Stimulated activated CD4-positive, alpha-beta T cell treated with anti-CD3 and anti-CD28 coated beads, TNF-alpha, amount 100 ng/mL, for 1 hour (primary cell): Measurements from ENCODE around the gene TFAP2E.

Experiments
- DNase-seq, 3 donors: peaks; one replicate each; pipeline ENCODE4 v3.0.0-alpha.2; 2020; ENCODE audit warnings: low read depth in 3 of 3, low spot score in 1 of 3

Gene TFAP2E

DNA sequence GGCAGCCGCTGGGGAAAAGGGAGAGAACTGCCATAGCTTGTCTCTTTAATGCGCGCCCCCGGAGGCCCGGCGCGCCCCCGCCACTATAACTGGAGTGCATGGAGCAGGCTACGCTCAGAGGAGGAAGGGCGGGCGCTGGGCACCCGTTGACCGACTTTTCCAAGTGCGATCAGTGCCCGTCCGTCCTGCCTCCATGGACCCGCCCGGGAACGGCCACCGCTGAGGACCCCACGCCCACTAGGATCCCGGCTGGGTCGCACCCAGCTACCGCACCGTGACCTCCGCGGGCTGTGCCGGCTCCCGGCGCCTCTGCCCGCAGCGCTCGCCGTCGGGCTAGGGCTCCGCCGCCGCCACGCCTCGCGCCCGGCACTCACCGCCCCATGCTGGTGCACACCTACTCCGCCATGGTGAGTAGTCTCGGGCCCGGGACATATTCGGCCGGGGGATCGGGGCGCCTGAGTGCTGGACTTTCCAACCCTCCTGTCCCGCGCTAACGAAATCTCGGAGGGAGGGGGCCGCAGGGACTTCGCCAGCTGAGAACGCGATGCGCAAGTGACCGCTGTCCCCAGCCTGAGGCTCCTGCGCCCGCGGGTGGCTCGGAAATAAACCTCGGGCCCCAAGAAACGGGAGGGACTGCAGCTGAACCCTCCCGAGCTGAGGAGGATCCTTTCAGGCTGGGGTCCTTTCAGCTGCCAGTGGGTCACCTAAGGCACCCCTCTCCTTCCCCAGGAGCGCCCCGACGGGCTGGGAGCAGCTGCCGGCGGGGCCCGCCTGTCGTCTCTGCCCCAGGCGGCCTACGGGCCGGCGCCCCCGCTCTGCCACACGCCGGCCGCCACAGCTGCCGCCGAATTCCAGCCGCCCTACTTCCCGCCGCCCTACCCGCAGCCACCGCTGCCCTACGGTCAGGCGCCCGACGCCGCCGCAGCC lies at the start of gene TFAP2E:
Gene TFAP2E, plus strand, starts transcription at position 117 of the 927 bp plus-strand sequence. Its CDS starts 264 bp downstream, at position 381.
- DNase-seq: no peak

DNA sequence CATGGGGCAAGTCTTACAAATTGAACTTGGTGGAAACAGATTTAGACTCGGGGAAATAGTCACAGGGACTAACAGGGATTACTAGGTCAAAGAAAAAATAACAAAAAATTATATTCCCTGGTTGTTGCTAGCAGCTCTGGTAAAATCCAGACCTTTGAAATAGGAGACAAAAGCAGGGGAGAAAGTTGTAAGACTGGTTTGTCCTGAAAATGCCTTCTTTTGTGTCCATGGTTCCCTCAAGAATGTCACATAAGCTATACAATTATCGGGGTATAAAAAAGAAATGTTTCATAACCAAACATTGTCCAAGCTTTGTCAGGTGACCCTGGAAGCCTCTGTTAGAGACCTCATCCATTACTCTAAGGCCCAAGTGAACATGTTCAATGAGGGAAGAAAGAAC lies 49.0 kb upstream of the TFAP2E start:
- no peak for DNase-seq

DNA sequence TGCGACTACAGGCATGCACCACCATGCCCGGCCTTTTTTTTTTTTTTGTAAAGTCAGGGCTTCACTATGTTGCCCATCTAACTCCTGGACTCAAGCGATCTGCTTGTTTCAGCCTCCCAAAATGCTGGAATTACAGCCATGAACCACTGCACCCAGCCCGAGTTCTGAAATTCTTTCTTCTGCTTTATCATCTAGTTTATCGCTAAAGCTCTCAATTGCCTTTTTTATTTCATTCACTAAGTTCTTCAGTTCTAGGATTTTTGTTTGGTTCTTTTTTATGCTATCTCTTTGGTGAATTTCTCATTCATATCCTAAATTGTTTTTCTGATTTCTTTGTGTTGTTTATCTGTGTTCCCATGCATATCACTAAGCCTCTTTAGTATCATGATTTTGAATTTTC lies 42.9 kb upstream of the TFAP2E start:
- DNase-seq: no peak

DNA sequence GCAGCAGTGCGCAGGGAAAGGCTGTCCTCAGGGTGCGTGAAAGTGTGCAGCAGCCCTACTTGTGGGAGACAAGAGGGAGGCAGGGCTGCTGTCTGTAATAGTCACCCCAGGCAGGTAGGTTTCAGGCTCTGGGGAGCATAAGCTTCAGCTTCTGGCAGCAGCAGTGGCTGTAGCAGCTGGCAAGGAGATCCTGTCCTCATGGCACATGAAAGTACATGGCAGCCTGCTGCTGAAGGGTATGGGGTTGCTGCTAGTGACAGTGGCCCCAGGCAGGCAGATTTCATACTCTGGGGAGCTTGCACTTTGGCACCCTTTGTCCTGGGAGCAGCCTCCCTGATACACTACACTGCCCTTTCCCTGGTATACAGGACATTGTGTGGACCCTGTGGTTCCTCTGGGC lies 42.2 kb upstream of the TFAP2E start:
- DNase-seq: no peak

DNA sequence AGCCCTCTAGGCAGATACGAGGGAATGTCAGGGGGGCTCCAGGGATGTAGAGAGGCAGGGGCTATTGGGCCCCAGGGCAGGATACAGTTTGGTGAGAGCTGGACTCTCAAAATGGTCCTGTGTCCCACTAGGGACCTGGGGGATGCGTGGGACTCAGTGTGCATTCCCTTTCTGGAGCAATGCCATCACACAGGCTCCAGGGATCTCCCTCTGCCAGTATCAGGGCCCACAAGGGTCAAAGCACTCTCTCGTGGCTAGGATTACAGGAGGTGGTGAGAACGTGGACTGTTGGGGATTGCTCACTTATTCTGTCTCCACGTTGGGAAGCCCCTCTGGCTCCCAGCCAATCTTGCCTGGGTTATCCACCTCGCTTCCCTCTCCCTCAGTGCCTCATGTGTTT lies 41.7 kb upstream of the TFAP2E start:
- DNase-seq: no peak

DNA sequence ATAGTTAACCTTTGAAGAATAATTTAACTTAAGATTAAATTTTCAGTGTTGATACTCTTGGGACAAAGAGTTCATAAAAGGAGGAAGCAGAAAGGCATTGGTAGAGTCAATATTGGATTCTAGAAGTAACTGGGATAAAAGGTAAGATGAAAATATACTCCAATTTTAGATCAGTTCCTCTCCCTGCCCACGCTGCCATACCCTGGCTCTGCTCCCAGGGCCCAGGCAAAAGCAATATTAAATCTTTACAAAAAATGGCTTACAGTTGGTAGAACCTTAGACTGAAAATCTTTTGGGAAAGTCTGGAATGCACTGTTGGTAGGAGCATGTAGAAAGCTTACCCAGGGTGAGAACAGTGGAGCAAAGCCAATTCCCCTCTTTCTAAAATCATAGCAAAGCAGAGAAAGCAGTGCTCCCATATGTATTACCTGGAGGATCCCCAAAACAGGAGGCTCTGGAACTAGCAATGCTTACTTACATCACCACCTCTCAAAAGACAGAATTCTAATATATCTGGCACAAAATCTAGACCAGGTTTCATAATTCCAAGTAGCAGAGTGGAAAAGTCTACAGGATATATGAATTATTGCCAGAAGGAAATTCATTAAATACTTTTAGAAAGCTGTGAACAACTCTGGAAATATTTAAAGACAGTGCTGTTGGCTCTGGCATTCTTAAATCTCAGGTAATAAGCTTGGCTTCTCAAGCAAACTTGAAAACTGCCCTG lies 40.5 kb upstream of the TFAP2E start:
- no peak for DNase-seq

DNA sequence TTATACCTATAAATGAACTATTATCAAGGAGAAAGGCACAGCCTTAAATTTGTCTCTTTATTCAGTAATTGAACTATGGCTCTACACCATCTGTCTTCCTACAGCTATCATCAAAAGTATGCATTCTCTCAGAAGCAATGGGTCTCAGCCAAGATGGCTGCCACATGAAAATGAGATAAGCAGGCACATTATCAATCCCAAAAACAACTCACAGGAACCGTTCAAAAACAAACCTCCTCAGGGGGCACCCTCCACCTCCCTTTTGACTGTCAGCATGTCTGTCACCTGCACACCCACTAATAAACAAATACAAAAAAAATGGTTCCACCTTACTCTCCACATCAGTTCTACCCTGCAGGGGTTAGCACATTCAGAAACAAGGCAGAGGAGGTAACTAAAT lies 39.5 kb upstream of the TFAP2E start:
- no peak for DNase-seq

DNA sequence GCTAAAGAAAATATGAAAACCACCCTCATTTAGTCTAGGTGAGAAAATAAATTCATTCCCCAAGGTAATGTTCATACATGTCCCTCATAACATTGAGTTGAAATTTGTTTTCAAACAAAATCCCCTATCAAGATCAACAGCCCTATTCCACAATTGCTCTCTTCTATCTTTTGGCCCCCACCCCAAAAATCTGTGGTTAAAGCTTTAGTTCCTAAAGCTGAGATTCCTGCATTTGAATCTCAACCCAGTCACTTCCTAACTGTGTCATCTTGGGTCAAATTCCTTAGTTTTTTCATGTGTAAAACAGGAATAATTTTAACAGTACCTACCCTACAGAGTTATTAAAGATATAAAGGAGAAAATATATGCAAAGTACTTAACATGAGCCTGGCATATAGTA lies 37.9 kb upstream of the TFAP2E start:
- no peak for DNase-seq

DNA sequence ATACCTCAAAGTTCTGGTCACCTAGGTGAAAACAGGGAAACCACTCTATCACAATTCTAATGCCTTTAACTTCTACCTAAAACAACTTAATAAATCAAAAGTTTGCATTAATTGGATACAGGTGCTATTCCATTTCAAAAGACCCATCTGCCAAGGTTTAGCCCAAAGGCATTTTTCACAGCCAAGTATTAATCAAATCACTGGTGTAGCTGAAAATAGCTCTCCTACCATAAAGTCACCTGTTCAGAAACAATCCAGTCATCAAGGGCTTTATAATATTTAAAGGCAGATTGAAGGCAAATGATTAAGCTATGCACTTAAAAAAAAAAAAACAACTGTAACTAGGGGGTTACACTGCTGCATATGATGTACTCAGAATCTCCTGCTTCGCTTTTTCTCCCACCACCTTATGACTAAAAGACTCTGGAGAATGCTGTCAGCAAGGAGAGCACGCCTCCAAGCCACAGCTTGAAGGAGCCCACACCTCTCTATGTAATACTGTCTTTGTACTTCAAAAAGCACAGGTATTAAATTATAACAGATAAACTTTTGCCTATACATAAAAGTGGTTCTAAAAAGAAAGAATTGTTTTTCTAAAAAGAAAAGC lies 36.5 kb upstream of the TFAP2E start:
- no peak for DNase-seq

DNA sequence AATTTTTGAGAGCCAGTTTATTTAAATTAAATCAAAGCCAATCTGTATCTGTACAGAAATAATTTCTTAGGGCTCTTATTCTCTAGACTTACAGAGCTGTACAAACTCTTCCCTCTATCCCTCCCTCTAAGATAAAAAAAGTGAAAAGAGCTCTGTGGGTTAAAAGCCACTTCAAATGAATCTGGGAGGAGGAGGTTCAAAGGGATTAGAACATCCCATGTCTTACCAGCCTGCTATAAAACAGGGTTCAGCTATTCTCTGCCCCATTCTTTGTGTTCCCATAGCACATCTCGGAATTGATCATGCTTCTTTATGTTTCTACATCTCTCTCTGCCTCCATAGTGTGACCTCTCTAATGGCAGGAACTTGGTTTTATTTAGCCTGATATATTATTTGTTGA lies 35.3 kb upstream of the TFAP2E start:
- no peak for DNase-seq

DNA sequence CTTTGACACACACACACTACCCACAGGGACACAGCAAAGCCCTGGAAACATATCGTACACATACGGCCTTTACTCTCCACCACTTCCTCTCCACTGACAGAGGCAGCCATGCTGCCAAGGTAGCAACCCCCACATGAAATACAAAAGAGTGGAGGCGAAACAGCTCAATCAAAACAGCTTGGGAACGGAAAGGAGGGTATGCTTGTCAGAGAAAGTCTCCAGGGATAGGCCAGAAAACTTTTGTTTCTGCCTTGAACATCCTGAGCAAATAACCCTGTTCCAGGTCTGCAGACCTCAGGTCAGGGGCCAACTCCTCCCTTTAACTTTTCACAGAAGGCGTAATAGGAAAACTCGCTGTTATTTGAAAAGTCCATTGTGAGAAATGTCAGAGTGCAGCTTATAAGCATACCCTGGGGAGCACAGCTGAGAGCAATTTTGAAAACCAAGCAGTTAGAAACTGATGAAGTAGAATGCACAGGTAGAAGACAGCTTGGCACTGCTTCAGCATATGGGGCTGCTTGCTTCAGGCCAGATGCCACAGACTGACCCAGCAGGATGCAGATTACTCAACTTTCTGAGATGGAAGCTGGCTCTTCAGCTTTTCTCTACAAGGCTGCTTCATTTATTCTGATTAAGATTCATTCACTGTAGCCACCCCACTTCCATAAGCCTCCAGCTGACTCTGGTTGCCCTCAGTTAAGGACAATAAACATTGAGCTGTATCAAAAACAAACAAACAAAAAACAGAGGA lies 33.9 kb upstream of the TFAP2E start:
- DNase-seq: no peak

DNA sequence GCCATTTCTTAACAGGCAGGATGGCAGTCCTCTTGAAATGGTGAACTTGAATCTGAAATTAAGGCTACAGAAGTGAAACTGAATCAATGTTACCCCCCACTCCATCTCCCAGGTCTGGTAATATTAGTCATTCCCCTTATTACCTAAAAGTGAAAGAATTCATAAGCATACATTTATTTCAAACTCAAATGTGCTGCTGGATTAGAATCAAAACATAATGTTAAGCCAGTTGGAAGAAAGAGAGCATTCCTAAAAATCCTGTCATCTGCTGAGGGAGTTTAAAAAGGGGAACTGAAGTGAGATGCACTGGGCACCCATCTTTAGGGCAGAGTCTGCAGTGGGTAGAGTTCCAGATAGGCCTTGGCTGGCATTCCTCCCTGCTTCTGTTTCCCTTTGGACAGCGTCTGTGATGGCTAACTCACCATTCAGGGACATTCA lies 33.3 kb upstream of the TFAP2E start:
- no peak for DNase-seq

DNA sequence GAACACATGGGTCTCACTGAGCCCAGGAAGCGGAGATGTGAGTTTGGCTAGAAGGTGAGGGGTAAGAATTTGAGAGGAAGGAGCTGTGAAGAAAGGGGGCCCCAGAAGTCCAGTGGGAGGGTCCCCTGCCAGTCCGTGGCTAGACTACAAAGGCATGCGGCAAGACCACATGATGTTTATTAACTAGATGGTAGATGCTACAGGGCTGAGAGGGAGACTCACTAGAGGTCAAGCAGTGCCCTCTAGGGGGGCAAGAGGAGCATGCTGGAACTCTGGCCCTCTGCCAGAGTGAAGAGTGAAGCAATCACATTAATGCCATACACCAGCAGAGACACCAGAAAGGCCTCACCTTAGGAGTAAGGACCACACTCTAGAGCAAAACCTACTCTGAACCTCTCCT lies 28.1 kb upstream of the TFAP2E start:
- DNase-seq: peak in 1 of 3 donors; percentile 27

DNA sequence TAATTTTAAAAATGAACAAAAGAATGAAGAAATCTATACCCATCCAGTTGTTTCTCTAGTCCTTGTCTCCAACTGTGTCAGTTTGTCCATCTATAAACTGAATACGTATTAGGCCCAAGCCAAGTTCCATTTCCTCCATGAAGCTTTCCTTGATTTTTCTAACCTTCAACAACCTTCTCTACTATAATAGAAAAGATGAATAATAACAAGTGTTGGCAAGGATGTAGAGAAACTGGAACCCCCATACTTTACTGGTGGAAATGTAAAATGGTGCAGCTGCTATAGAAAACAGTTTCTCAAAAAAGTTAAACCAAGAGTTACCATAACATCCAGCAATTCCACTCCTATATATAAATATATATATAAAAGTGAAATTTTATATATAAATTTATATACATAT lies 26.5 kb upstream of the TFAP2E start:
- no peak for DNase-seq

DNA sequence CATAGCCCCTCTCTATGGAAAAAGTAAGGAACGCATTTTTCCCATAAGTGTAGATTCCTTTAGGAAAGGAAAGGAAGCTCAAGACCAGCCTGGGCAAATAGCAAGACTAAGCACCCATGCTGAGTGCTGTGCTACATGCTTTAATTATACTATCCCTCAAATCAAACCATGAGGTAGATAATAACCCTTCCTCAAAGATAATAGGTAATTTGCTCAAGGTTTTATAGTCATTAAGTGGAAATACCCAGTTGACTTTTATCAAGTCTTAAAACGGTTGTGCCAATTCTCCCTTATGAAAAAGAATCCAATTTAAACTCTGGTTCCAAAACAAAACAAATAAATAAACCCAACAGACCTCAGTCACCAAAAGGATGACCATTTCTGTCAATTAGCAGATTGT lies 19.3 kb upstream of the TFAP2E start:
- DNase-seq: no peak

DNA sequence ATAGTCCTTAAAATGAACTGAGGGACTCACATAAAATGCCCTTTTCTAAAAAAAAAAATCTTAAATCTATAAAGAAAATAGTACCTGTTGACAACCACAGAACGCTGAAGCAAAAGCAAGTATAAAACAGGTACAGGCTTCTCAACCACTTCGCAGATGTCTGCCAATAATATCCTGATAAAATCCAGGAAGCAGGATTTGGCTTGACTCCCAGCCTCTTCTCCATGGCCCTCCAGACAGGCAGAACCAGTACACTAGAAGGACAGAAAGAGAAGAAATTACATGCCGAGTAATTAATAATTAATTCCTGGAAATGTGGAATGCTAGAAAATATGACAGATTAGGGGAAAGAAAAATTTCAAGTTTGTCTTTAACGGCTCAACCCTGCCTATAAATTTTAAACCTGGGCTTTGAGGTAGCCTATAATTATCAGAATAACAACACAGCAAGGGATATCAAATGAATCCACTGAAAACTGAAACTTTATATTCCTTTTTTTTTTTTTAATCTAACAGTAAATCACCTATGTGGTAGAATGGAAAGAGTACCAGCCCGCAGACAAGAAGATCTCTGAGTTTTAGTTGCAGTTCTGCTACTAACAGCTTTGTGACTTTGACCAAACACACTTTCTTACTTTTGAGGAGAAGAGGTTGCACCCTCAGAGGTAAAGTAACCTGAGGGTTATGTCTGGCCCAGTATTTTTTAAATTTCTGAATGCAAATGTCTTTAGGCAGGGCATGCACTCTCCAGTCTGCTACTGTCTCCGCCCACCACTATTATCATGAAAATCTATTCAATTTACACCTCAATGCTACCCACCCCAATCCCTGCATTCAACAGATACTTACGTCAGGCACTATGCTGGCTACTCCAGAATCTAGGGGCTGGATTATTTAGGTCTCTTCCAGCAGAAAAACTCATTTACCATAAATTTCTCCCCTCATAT lies 18.6 kb upstream of the TFAP2E start:
- DNase-seq: no peak

DNA sequence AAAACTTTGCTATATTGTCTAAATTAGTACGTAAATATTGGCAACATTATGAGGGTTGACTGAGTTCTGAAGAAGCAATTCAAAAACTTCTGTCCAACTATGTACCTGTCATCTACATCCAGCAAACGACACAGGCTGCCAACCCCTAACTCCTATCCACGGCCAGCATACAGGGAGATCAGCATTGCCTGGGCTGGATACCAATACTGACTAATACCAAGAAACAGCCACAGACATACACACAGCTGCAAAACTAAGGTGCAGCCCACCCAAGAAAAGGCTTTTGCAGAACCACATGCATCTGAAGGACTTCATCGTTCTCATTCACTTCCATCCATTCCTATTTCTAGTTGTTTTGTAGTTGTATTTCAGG lies 17.9 kb upstream of the TFAP2E start:
- no peak for DNase-seq

DNA sequence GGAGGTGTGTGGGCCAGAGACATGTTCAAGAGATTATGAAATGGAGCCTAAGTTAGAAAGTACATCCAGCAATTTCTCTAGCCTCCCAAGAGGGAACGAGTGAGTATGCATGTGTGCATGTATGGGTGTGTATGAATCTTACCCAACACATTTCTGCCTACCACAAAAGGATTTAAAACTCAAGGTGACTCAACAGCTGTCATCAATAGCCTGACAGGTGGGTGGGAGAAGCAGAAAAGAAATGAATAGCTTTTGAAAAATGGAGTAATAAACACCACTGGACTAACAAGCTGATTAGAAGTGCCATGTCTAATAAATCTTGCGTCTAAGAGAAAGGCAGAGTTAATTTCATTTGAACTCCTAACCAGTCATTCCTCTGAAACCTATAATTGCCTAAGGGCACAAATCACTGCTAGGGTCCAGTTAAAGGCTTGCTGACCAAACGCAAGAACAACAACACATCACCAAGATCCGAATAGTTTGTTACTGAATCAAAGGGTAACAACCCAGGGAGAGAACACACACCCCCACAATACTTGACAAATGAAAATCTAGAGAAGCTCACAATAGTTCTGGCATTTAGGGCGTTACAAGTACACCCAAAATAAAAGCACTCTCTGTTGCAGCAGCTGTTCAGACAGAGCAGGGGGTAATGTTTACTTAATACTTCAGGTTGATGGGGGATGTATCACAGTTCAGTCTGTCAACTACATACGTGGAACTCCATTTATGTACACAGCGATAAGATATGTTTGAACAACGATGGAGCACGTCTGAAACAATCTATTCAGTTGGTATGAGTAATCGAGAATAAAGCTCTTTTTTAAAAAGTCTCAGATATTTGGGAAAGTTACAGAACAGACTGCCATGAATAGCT lies 17.3 kb upstream of the TFAP2E start:
- DNase-seq: no peak

DNA sequence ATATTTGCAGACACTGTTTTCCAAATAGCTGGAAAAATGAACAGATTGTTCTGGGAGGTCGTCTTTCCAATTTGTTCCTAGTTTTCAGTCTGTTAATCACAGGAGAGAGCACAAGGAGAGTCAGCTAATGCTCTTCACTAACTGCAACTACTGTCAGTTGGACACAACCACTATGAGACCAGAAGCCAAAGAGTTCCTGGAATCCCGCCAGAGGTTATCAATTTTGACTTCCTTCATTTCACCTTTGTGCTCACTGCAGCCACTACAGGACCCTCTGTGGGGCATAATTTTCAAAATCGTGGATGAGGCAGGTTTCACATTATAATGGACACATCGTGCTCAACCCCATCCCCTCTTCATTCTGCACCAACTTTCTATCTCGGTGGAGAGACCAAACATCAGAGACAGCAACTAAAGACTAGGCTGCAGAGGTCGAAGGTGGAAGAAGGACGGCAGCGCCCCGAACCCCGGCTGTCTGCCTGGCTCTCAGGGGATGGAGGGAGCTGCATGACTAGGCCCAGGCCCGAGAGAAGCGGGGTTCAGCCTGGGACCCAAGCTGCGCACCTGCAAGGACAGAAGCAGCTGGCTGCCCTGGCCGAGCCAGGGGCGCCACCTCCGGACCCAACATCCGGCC lies 16.5 kb upstream of the TFAP2E start:
- no peak for DNase-seq
